ENCODE results near the gene MAP3K14. TPM values are rescaled to one million over a fixed set of nuclear protein-coding genes. Genes with fewer than 3 reads are reported as not detected.

Gene MAP3K14
- total RNA-seq, 1 experiment from 2014 or later: 16.4 TPM

GRCh38 chr17:45334701-45335677 is 18.2 kb upstream of the MAP3K14 start:
- H3K9me2 ChIP-seq (ENCODE audit: insufficient read depth): no peaks in the 10 kb centered on the region
- no peaks in the 10 kb centered on the region for H3K9me3 ChIP-seq (ENCODE audit: control insufficient read depth in 1 of 2, insufficient read depth in 1 of 2, low read depth in 1 of 2, low read length in 2 of 2)
- H3K27me3 ChIP-seq (ENCODE audit: insufficient read depth, low read length): no peaks in the 10 kb centered on the region
- H2AFZ ChIP-seq (ENCODE audit: low read depth, low read length, poor library complexity, severe bottlenecking): no peak overlapping the region
- H3K9ac ChIP-seq (ENCODE audit: low read length): no peak overlapping the region
- intact Hi-C loops (cut with micrococcal nuclease): no loop called here
- ChIA-PET POLR2A (no interaction called here), RAD21 (ENCODE audit: low non-redundant PET in 1 of 2, low total read pairs in 2 of 2, uncharacterized antibody in 2 of 2, unreplicated experiment in 2 of 2) (no interaction called here), CTCF (no interaction called here)
- H3K27ac ChIP-seq (ENCODE audit: low read depth, low read length): no peak overlapping the region
- no peaks in the 10 kb centered on the region for H3K79me2 ChIP-seq (ENCODE audit: insufficient read depth, low read length)
- no peak overlapping the region for H3K4me3 ChIP-seq (replicated peaks in 1 of 2; ENCODE audit: low read depth in 1 of 2, low read length in 2 of 2)
- H3K4me1 ChIP-seq (ENCODE audit: control insufficient read depth in 1 of 2, insufficient read depth in 2 of 2, low read length in 2 of 2): peaks cover 6 to 9% of the 10 kb centered on the region in 2 experiments
- DNase-seq (ENCODE audit: low read depth, low spot score) (no peak), ATAC-seq (no peak)
- no peaks in the 10 kb centered on the region for H3K36me3 ChIP-seq (ENCODE audit: control insufficient read depth in 1 of 2, insufficient read depth in 2 of 2, low read length in 2 of 2)
- no TSS peak for BruUV-seq (replicated peaks)
- TF ChIP-seq CEBPB (IDR thresholded peaks at IDR 0.05; ENCODE audit: low read depth): no peak
- no peak overlapping the region for H3K4me2 ChIP-seq (ENCODE audit: low read length)
- no peaks in the 10 kb centered on the region for H4K20me1 ChIP-seq (ENCODE audit: insufficient read depth)

GRCh38 chr17:45334231-45334630 is 17.4 kb upstream of the MAP3K14 start:
- BruUV-seq (replicated peaks): no TSS peak
- ChIA-PET RAD21 (ENCODE audit: low non-redundant PET in 1 of 2, low total read pairs in 2 of 2, uncharacterized antibody in 2 of 2, unreplicated experiment in 2 of 2) (no interaction called here), POLR2A (no interaction called here), CTCF (no interaction called here)
- Histone ChIP-seq H3K4me1 (ENCODE audit: control insufficient read depth in 1 of 2, insufficient read depth in 2 of 2, low read length in 2 of 2) (peaks cover 2% of the 10 kb centered on the region in 2 experiments), H3K9me2 (ENCODE audit: insufficient read depth) (no peaks in the 10 kb centered on the region), H2AFZ (ENCODE audit: low read depth, low read length, poor library complexity, severe bottlenecking) (no peak overlapping the region), H4K20me1 (ENCODE audit: insufficient read depth) (no peaks in the 10 kb centered on the region), H3K27me3 (ENCODE audit: insufficient read depth, low read length) (no peaks in the 10 kb centered on the region), H3K4me3 (replicated peaks in 1 of 2; ENCODE audit: low read depth in 1 of 2, low read length in 2 of 2) (no peak overlapping the region), H3K9me3 (ENCODE audit: control insufficient read depth in 1 of 2, insufficient read depth in 1 of 2, low read depth in 1 of 2, low read length in 2 of 2) (no peaks in the 10 kb centered on the region), H3K9ac (ENCODE audit: low read length) (no peak overlapping the region), H3K27ac (ENCODE audit: low read depth, low read length) (no peak overlapping the region), H3K4me2 (ENCODE audit: low read length) (no peak overlapping the region), H3K36me3 (ENCODE audit: control insufficient read depth in 1 of 2, insufficient read depth in 2 of 2, low read length in 2 of 2) (no peaks in the 10 kb centered on the region), H3K79me2 (ENCODE audit: insufficient read depth, low read length) (no peaks in the 10 kb centered on the region)
- intact Hi-C loops (cut with micrococcal nuclease): no loop called here
- DNase-seq (ENCODE audit: low read depth, low spot score) (no peak), ATAC-seq (no peak)
- TF ChIP-seq SRF (IDR thresholded peaks at IDR 0.05; ENCODE audit: low read depth) (no peak), SIN3A (IDR thresholded peaks at IDR 0.05; ENCODE audit: low read depth) (no peak), TCF7L2 (IDR thresholded peaks at IDR 0.05; ENCODE audit: borderline replicate concordance, extremely low read depth, insufficient read depth, insufficient read length) (no peak), REST (IDR thresholded peaks at IDR 0.05; ENCODE audit: low read depth) (no peak), YY1 (IDR thresholded peaks at IDR 0.05; ENCODE audit: extremely low read depth, insufficient replicate concordance, low read depth, low read length) (no peak), CTCF (IDR thresholded peaks at IDR 0.05 in 2 of 3, conservative IDR thresholded peaks at IDR 0.05 in 1 of 3; ENCODE audit: borderline replicate concordance in 1 of 3, insufficient read depth in 1 of 3, low read depth in 2 of 3, low read length in 2 of 3) (no peak), ELF1 (IDR thresholded peaks at IDR 0.05; ENCODE audit: borderline replicate concordance, low read depth) (no peak), MAX (IDR thresholded peaks at IDR 0.05) (no peak), FOSL1 (IDR thresholded peaks at IDR 0.05; ENCODE audit: low read depth) (no peak), CBX3 (IDR thresholded peaks at IDR 0.05; ENCODE audit: low read depth) (no peak), CEBPB (IDR thresholded peaks at IDR 0.05; ENCODE audit: low read depth) (no peak)

All from HCT116 (cell line).